Suprapubic skin (tissue), 3 donors: ENCODE measurements around the gene CUBN.

Experiments used
- EP300 ChIP-seq: sonication (generic); formaldehyde crosslinking; IDR thresholded peaks from one replicate; pipeline ENCODE4 v1.6.1; 2017; ENCODE audit warnings: antibody characterized with exemption
- POLR2A ChIP-seq, 2 donors: fragments of 450-650 bp; IDR thresholded peaks; one replicate each; pipeline ENCODE4 v1.6.1; 2017; ENCODE audit warnings: antibody characterized with exemption in 2 of 2, mild to moderate bottlenecking in 2 of 2, moderate library complexity in 2 of 2
- TF ChIP-seq, protein P1 (sequence below), 2 donors: fragments of 200-600 bp in 1 of 2; fragments of 450-650 bp in 1 of 2; sonication (generic) in 1 of 2; IDR thresholded peaks; one replicate each; pipeline ENCODE4 v1.5.1; 2016 to 2019; ENCODE audit warnings: antibody characterized with exemption in 2 of 2, mild to moderate bottlenecking in 1 of 2, moderate library complexity in 1 of 2

DNA sequence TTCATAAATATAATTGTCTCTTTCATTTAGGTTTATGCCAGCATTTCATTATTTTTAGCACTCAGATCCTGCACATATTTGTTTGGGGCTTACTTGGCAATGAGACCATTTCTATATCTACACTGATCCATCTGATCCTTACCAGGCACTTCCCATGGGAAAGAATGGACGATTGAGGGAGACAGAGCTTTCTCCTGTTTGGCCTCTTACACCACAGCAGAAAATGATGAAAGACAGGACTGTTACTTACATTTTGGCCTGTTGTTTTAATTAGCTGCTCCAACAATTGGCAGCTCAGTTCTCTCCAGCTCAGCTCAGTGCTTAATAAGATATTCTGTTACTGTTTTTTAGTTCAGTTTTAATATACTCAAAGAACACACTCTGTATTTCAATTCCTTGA is 234.8 kb downstream of the CUBN start:
- TF ChIP-seq, protein P1, sequence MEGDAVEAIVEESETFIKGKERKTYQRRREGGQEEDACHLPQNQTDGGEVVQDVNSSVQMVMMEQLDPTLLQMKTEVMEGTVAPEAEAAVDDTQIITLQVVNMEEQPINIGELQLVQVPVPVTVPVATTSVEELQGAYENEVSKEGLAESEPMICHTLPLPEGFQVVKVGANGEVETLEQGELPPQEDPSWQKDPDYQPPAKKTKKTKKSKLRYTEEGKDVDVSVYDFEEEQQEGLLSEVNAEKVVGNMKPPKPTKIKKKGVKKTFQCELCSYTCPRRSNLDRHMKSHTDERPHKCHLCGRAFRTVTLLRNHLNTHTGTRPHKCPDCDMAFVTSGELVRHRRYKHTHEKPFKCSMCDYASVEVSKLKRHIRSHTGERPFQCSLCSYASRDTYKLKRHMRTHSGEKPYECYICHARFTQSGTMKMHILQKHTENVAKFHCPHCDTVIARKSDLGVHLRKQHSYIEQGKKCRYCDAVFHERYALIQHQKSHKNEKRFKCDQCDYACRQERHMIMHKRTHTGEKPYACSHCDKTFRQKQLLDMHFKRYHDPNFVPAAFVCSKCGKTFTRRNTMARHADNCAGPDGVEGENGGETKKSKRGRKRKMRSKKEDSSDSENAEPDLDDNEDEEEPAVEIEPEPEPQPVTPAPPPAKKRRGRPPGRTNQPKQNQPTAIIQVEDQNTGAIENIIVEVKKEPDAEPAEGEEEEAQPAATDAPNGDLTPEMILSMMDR (IDR thresholded peaks at IDR 0.05), result no peak
- no peak for TF ChIP-seq POLR2A (IDR thresholded peaks at IDR 0.05)
- TF ChIP-seq EP300, result no peak
